GM18858 (cell line): ENCODE data around the gene CELF1.
"Not testable (repeated sequence)": the region's sequence is repeated elsewhere in the genome, so short reads cannot be mapped to it uniquely, and the experiment has no call there.

ENCODE experiments used
- ATAC-seq: cut with Tn5 transposase; IDR thresholded peaks from one replicate; pipeline ENCODE4 v1.9.1; 2021; ENCODE audit not compliant: unreplicated experiment

The CELF1 gene

GRCh38 chr11:47577460-47578041 is 24.6 kb upstream of the CELF1 start:
- no peak for ATAC-seq

DNA sequence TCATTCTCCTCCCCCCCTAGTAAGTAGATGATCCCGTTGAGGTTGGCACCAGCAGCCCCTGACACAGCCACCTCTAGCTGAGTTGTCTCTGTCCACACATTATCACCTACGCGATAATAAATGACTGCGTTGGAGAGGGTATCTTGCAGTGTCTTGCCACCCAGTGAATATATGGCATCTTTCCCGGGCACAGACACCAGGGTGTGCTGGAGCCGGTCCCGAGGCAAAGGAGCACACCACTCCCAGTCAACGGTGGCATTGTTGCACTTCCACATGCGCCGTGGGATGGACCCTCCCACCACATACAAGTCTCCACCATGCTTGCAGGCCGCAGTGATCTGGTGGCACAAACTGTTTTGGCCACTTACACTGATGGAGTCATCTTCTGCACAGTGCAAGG is 20.4 kb upstream of the CELF1 start:
- ATAC-seq = no peak

GRCh38 chr11:47572715-47573255 is 19.9 kb upstream of the CELF1 start:
- no peak for ATAC-seq

- ATAC-seq = no peak
Observed at GRCh38 chr11:47571895-47572294, 19.0 kb upstream of the CELF1 start.

GRCh38 chr11:47571357-47571729 is 18.4 kb upstream of the CELF1 start:
- ATAC-seq = no peak

- ATAC-seq = no peak
Observed at GRCh38 chr11:47570651-47571356, 17.9 kb upstream of the CELF1 start.

GRCh38 chr11:47569646-47570045 is 16.7 kb upstream of the CELF1 start:
- no peak for ATAC-seq

DNA sequence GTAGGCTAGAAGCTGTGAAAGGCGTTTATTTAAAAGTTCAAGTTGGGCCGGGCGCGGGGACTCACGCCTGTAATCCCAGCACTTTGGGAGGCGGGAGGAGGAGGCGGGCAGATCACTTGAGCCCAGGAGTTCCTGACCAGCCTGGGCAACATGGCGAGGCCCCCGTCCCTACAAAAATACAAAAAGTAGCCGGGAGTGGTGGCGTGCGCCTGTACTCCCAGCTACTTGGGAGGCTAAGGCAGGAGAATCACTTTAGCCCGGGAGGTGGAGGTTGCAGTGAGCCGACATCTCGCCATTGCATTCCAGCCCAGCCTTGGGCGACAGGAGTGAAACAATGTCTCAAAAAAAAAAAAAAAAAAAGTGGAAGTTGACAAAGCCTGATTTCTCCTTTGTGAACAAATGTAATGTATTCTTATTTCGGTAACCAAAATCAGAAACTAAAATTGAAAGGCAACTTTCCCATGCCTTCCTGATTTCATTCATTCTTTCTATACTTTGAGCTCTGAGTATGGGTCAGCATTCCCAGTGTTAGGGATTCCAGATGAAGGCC is 13.3 kb upstream of the CELF1 start:
- ATAC-seq = no peak

- ATAC-seq = peak; percentile 67
Observed at GRCh38 chr11:47565340-47566148, 12.6 kb upstream of the CELF1 start, which contains the start of gene PTPMT1. Gene PTPMT1, plus strand, starts transcription at chr11:47565599. Its CDS starts 24 bp downstream, at chr11:47565623.

DNA sequence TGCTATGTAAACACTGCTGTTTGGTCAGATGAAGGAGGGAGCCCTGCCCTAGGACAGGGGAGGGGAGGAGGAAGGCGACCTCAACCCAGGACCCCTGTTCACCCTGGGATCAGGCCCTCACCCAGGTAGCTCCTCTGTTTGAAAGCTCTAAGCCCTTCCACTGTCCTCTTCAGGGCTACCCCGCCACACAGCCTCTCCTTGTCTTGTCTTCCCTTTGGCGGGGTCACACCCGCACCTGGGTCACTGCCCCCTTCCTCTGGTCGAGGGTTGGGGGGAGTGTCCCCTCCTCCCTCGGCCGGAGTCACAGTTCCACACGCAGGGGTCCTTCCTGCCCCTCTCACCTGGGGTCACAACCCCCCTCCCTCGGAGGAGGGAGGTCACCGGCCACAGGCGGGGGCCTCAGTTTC is 12.0 kb upstream of the CELF1 start:
- no peak for ATAC-seq

- ATAC-seq = not testable (repeated sequence)
Observed at GRCh38 chr11:47564366-47564765, 11.4 kb upstream of the CELF1 start.

DNA sequence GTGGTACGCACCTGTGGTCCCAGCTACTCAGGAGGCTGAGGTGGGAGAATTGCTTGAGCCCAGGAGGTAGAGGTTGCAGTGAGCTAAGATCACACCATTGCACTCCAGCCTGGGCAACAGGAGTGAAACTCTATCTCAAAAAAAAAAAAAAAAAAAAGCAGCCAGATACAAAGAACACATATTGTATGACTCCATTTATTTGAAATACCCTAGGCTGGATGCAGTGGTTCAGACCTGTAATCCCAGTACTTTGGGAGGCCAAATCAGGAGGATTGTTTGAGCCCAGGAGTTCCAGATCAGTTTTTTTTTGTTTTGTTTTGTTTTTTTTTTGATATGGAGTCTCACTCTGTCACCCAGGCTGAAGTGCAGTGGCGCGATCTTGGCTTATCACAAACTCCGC is 9.5 kb upstream of the CELF1 start:
- not testable (repeated sequence) for ATAC-seq

DNA sequence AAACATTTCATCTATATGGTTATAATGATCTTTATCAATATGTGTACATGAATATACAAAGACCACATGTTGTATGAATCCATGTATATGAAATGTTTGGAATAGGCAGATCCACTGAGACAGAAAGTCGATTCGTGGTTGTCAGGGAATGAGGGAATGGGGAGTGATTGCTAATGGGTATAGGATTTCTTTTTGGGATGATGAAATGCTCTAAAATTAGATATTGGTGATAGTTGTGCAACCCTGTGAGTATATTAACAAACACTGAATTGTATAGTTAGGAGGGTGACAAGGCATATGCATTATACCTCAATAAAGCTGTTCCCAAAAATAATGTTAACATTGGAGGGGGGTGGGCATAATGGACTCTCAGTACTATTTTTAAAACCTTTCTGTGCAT is 7.5 kb upstream of the CELF1 start:
- ATAC-seq = no peak

DNA sequence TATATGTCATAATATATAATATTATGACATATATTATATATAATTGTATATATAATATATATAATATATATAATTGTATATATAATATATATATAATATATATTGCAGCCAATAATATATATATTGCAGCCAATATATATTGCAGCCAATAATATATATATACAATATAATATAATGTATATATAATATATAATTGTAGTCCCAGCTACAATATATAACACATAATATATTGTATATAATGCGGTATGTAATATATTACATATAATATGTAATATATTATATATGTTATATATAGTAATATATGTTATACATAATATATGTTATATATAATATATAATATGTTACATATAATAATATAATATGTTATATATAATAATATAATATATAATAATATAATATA is 5.8 kb upstream of the CELF1 start:
- ATAC-seq = no peak

- not testable (repeated sequence) for ATAC-seq
Observed at GRCh38 chr11:47557004-47557403, 4.1 kb upstream of the CELF1 start.

GRCh38 chr11:47553406-47553743 is 443 bp upstream of the CELF1 start:
- ATAC-seq = peak; percentile 9

DNA sequence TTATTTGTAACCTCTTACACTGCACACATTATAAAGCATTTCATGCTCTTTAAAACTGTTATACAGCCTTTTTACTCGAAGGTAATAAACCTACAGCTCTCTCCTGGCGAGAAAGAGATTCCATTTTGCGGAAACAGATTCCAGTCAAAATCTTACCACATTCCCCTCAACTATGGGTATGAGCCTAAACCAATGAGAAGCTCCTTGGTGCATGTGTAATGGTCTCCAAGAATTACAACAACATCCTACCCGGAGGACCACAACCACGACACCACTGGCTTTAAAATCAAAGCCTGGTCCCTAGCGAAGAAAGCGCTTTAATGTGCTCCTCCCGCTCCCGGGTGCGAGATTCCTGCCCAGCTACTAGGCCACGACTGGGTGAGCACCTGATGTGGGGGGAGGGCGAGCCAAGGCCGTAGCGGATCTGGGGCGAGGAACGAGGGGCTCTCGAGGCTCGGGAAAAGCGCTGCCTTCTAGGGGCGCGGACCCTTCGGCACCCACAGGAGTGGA is 821 bp downstream of the CELF1 start:
- ATAC-seq = no peak

GRCh38 chr11:47551086-47551485 is 1.8 kb downstream of the CELF1 start:
- no peak for ATAC-seq

GRCh38 chr11:47550288-47551047 is 2.5 kb downstream of the CELF1 start:
- no peak for ATAC-seq

GRCh38 chr11:47546274-47546673 is 6.7 kb downstream of the CELF1 start:
- ATAC-seq = not testable (repeated sequence)

DNA sequence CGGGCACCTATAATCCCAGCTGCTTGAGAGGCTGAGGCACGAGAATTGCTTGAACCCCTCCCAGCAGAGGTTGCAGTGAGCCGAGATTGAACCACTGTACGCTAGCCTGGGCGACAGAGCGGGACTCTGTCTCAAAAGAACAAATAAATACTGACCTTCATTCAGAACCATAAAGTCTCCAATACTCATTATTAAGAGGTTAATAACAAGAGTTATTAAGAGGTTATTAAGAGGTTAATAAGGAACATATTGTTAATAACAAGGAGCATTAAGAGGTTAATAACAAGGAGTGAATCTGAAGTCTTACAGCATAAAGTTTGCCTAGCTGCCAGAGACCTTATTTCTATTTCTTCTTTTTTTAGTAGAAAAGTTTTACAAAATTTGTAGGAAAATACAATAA is 7.6 kb downstream of the CELF1 start:
- ATAC-seq = no peak
